GM11168 (cell line): ENCODE data around the gene ARHGAP22.

Experiments
- in situ Hi-C: fragments of 300-500 bp; cut with MboI; formaldehyde crosslinking; loops from one replicate; pipeline ENCODE4 v1.12.0; 2022; ENCODE audit warnings: low sequenced_read_pairs; ENCODE audit not compliant: unreplicated experiment

Gene ARHGAP22

DNA sequence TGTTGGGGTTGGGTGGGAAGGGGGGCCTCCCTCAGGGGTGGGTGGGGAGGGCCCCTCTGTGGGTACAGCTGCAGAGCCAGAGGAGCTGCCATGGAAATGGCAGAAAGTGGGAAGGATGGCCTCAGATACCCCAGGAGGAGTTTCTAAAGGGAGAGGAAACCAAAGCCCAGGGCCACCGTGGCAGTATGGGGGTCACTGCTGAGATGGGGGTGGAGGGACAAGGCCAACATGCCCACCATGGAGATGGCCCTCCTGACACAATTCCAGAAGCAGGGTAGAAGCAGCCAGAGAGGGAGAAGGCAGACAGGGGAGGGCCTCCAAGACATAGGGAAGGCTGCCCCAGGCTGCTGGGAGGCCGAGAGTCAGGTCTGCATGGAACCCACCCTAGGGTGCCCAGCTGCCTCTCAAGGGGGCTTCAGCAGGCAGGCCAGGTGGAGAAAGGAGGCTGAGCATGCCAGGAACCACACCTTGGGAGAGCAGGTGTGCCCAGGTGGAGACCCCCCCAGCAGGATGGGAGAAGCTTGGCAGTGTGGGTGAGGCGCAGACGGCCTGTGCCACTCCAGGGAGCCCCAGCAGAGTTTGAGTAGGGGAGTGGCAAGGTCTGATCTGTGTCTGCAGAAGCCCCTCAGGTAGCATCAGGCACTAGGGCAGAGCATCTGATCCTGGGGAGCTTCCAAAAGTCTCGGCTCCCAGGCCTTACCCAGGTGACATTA lies 146.8 kb downstream of the ARHGAP22 start:
- in situ Hi-C loops, result no loop called here

DNA sequence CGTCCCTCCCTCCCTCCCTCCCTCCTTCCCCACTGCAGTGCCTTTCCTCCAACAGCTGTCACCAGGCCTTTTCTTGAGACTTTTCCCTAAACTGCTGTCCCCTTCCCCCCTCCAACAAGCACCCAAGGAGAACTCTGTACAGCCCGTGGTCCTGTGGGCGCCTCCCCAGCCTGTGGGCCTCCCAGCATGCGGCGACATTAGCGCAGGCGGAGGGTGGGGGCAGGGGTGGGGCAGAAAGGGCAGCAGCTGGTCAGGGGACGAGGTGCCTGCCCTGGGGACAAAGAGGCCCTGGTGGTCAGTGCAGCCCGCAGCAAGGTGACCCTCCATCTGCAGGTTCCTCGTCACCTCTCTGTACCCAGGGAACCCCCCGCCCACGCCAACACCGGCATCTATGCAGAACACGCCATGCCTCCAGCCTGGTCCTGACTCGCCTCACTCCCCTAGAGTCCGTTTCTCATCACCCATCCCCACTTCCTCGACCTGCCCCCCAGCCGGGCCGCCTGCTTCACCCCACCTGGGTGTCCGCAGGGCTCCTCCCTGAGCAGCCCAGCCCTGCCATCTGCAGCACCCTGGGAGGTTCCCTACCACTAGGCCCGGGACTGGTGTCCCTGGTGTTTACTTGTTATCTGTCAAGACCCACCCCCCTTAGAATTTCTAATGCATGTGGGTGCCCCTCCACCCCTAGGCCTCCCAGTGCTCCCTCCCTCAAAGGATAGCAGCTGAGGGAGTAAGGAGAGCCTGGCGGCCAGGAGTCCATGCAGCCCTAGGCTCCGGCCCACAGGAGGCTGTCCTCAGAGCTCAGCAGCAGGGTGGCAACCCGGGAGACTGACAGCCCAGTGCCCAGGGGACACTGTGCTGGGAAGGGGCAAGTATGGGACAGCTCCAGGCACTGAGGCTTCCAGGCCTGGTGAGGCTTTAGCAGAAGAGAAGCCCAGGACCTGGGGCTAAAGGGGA lies 147.8 kb downstream of the ARHGAP22 start:
- in situ Hi-C loops, result no loop called here

DNA sequence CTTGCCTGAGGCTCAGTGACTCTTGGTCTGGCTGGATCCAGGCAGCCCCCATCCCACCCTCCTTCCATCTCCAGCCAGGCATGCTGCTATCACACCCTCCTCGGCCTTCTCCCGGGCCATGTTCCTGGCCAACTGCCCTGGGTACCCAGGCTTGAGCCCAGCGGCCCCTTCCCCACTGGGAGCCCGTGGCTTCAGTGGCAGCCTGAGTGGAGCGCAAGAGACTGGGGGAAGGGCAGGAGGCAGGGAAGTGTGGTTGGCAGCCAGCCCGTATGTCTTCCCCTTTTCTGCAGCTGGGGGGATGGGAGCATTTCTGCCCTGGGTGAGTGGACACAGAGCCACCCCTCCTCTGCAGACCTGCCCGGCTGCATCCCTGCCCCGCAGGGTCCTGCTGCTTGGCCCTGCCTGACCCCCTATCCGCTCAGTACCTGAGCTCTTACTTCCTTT lies 148.5 kb downstream of the ARHGAP22 start:
- in situ Hi-C loops, result no loop called here

- in situ Hi-C loops, result no loop called here
Observed at GRCh38 chr10:48455392-48456151, 149.3 kb downstream of the ARHGAP22 start.

DNA sequence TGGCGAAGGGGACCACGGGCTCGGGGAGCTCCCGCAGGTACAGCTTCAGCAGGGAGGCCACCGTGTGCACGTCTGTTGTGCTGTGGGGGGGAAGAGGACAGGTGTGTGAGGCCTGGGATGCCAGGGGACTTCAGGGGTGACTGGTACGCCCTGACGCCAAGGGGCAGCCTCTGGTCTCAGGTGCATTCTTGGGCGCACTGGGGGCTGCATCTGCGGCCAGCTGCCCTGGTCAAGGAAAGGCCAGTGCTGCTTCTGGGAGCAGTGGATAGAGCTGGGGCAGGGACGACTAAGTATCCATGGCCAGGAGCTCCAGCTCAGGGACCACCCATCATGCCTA lies 149.8 kb downstream of the ARHGAP22 start:
- in situ Hi-C loops, result no loop called here

DNA sequence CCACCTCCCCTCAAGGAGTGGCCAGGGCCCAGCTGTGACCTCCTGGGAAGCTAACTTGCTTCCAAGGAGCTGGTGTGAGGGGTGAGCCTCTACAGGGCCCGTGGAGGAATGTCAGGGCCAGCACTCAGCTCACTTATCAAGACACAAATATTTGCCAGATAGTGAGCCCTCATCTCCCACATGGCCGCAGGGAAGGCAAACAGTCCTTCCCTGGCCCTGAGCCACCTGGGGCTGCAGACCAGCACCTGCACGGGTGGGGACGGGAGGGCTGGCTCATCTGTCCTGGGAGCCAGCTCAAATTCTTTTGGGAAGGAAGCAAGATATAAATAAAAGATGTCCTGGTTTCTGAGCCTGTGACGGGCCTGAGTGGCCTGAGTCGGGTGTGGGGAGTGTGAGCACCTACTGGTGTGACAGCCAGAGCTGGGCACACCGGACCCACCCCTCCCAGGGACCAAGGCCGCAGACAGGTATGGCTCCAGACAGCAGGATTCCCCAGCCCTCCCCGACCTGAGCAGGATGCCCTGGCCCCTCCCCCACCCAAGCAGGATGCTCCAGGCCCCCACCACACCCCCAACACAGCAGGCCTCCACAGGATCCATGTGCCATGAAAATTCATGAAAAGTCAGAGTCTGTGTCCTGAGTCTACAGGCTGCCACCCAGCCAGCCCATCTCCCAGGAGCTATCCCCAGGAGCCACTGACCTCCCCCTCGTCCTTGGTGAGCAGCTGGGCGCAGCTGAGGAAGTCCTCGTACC lies 150.4 kb downstream of the ARHGAP22 start:
- in situ Hi-C loops, result no loop called here

GRCh38 chr10:48453451-48454301 lies 151.2 kb downstream of the ARHGAP22 start:
- in situ Hi-C loops, result no loop called here

DNA sequence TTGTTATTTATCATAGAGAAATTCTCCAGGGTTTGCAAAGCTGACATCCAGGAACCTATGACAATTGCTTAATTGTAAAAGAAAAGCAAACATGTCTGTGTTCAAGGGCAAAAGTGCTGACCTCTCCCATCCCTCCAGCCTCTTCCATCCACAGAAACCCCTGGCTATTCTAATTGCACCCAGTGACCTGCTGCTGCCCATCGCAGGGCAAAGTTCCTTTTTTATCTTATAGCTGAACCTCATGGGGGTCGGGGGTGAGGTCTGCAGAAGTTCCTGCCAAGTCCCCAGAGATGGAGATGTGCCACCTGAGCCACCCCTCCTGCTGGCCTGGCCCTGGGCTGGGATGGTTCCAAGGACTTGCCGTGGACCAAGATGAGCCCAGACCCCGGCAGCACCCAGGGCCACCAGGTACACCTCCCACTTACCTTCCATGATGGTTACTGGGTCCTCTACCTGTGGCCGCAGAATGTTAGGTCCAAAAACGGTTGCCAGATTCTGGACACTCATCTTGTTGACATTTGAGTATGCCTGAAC lies 151.9 kb downstream of the ARHGAP22 start:
- in situ Hi-C loops, result no loop called here

DNA sequence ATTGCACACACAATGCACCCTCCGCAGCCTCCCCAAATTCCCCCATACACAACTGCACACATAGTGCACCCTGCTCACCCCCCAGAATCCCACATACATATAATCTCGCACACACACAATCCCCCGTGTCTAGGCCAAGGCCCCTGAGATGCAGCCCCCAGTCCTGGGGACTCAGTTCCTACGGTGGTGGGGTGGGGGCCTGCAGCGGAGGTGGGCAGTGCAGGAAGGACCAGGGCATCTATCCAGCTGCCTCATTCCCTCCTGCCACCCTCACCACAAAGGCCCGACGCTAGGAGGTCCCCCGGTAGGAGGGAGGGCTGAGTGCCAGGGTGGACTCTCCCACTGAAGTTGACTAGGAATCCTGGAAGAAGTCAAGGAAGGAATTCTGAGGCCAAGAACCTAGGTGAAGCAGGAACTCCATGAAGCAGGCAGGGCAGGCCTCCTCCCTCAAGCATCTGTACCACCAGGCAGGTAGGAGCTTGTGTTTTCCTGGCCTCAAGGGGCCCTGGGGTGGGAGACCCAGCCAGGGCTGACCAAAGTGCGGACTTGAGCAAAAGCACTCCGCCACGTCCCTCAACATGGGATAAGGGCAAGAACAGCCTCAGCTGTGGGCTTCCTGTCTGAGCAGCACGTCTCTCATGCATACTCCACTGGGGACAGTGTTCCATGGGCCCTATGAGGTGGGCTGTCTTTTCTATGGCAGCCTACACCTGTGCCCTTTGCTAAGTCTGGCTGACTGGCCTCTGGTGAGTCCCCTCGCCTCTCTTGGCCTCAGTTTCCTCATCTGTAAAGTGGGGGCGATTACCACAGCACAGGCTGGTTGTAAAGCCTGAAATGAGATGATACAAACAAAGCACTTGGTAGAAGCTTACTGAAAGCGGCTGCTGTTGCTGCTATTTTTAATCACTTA lies 152.6 kb downstream of the ARHGAP22 start:
- in situ Hi-C loops, result no loop called here

GRCh38 chr10:48450741-48451466 lies 154.0 kb downstream of the ARHGAP22 start:
- in situ Hi-C loops, result no loop called here

DNA sequence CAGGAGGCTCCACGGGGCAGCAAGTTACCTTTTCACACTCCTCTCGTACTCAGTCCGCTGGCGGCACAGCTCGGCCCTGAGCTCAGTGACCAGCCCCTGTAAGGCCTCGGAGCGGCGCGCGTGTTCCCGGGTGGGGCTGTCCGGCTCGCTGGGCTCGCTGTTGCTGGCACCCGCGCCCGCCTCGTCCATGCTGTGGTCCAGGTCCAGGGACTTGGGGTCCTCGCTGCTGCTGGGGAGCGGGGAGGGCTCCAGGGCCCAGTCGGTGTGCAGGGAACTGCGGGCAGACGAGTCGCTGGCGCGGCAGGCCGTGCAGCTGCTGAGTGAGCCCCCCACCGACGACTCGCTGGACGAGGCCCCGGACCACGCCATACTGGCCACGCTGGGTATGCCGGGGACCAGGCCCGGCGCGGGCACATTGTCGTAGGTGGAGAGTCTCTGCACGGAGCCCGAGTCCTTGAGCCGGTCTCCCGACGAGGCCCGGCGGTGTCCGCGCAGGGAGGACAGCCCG lies 154.6 kb downstream of the ARHGAP22 start:
- in situ Hi-C loops, result no loop called here

- in situ Hi-C loops, result no loop called here
Observed at GRCh38 chr10:48449501-48450232, 155.2 kb downstream of the ARHGAP22 start.

- in situ Hi-C loops, result no loop called here
Observed at GRCh38 chr10:48448796-48449195, 156.1 kb downstream of the ARHGAP22 start.

DNA sequence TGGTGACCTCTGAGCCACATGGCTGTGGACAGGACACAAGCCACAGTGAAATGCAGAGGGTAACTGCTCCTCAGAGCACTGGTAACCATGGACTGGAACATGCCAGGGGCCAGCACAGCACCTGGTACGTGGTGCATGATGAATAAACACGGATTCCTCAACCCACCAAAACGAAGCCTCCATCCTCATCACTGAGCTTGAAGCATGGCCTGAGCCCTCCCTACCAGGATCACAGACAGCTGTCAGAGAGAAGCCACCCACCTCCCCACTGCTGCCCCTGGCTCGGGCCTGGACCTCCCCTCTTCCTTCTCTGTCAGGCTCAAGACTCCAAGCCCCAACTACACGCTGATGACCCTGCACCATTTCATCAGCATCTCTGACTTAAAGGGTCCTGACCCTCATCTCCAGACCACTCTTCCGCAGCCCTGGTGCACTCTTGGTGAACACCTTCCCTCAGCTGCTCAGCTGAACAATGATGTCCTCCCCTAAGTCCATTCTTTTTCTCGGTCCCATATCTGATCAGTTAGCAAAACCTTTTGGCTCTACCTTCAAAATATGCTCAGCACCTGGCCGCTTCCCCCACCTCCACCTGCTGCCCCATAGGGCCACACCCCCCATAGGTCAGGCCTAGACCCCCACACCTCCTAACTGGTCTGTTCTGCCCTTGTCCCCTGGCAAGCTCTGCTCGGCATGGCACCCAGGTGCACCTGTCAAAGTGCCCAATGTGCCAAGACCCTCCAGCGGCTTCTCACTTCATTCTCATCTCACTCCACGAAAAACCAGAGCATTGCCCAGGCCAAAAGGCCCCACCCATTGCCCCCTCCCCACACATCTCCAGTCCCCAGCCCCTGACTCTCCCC lies 157.3 kb downstream of the ARHGAP22 start:
- in situ Hi-C loops, result no loop called here

- in situ Hi-C loops, result no loop called here
Observed at GRCh38 chr10:48446785-48447184, 158.1 kb downstream of the ARHGAP22 start.
